ENCODE measurements around the gene ST3GAL3. TPM values are rescaled to one million over a fixed set of nuclear protein-coding genes. Genes with fewer than 3 reads are reported as not detected.

ST3GAL3 gene
- total RNA-seq, 1 experiment from 2014 or later: 8.6 TPM

GRCh38 chr1:43874716-43875115 is 167.4 kb downstream of the ST3GAL3 start:
- H3K4me1 Mint-ChIP-seq: no peaks in the 10 kb centered on the region
- H3K4me3 Mint-ChIP-seq: no peak overlapping the region
- POLR2A ChIA-PET: no interaction called here
- CTCF ChIA-PET: interaction anchor here (1.1 to 2.1 kb wide), 3 partner anchors 56 to 110 kb away, joined by 3 to 6 read pairs (median 6); no protein-coding TSS in a partner anchor
- H3K36me3 Mint-ChIP-seq: no peaks in the 10 kb centered on the region
- DNase-seq (ENCODE audit: low spot score) (no peak), ATAC-seq (no peak)
- H3K9me3 Mint-ChIP-seq: no peaks in the 10 kb centered on the region
- no peak overlapping the region for H3K27ac Mint-ChIP-seq
- TF ChIP-seq ZNF138 (CRISPR knock-in tag; conservative IDR thresholded peaks at IDR 0.05) (no peak), TP53 (CRISPR knock-in tag; IDR thresholded peaks at IDR 0.05) (no peak)
- TF ChIP-seq, protein P1, sequence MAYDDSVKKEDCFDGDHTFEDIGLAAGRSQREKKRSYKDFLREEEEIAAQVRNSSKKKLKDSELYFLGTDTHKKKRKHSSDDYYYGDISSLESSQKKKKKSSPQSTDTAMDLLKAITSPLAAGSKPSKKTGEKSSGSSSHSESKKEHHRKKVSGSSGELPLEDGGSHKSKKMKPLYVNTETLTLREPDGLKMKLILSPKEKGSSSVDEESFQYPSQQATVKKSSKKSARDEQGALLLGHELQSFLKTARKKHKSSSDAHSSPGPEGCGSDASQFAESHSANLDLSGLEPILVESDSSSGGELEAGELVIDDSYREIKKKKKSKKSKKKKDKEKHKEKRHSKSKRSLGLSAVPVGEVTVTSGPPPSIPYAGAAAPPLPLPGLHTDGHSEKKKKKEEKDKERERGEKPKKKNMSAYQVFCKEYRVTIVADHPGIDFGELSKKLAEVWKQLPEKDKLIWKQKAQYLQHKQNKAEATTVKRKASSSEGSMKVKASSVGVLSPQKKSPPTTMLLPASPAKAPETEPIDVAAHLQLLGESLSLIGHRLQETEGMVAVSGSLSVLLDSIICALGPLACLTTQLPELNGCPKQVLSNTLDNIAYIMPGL (CRISPR knock-in tag; IDR thresholded peaks at IDR 0.05): no peak
- TF ChIP-seq, protein P2, sequence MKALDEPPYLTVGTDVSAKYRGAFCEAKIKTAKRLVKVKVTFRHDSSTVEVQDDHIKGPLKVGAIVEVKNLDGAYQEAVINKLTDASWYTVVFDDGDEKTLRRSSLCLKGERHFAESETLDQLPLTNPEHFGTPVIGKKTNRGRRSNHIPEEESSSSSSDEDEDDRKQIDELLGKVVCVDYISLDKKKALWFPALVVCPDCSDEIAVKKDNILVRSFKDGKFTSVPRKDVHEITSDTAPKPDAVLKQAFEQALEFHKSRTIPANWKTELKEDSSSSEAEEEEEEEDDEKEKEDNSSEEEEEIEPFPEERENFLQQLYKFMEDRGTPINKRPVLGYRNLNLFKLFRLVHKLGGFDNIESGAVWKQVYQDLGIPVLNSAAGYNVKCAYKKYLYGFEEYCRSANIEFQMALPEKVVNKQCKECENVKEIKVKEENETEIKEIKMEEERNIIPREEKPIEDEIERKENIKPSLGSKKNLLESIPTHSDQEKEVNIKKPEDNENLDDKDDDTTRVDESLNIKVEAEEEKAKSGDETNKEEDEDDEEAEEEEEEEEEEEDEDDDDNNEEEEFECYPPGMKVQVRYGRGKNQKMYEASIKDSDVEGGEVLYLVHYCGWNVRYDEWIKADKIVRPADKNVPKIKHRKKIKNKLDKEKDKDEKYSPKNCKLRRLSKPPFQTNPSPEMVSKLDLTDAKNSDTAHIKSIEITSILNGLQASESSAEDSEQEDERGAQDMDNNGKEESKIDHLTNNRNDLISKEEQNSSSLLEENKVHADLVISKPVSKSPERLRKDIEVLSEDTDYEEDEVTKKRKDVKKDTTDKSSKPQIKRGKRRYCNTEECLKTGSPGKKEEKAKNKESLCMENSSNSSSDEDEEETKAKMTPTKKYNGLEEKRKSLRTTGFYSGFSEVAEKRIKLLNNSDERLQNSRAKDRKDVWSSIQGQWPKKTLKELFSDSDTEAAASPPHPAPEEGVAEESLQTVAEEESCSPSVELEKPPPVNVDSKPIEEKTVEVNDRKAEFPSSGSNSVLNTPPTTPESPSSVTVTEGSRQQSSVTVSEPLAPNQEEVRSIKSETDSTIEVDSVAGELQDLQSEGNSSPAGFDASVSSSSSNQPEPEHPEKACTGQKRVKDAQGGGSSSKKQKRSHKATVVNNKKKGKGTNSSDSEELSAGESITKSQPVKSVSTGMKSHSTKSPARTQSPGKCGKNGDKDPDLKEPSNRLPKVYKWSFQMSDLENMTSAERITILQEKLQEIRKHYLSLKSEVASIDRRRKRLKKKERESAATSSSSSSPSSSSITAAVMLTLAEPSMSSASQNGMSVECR (CRISPR knock-in tag; IDR thresholded peaks at IDR 0.05; ENCODE audit: borderline replicate concordance): no peak
- H3K27me3 Mint-ChIP-seq (ENCODE audit: low read depth): no peaks in the 10 kb centered on the region; the same call in none of the 2 replicates

- H3K36me3 Mint-ChIP-seq: no peaks in the 10 kb centered on the region
- POLR2A ChIA-PET: no interaction called here
- no peak for ATAC-seq
- H3K9me3 Mint-ChIP-seq: no peaks in the 10 kb centered on the region
- H3K27ac Mint-ChIP-seq: no peak overlapping the region
- H3K27me3 Mint-ChIP-seq (ENCODE audit: low read depth): no peaks in the 10 kb centered on the region; the same call in 1 of the 2 replicates
- no peak for DNase-seq (ENCODE audit: low spot score)
- H3K4me1 Mint-ChIP-seq: no peaks in the 10 kb centered on the region
- H3K4me3 Mint-ChIP-seq: no peak overlapping the region
- CTCF ChIA-PET: interaction anchor here (1.1 to 2.1 kb wide), 3 partner anchors 55 to 110 kb away, joined by 3 to 6 read pairs (median 6); no protein-coding TSS in a partner anchor
- TF ChIP-seq PREB (CRISPR knock-in tag; IDR thresholded peaks at IDR 0.05; ENCODE audit: borderline replicate concordance): no peak
- no peak for TF ChIP-seq E2F5 (CRISPR knock-in tag; IDR thresholded peaks at IDR 0.05)
- TF ChIP-seq FOXJ3 (CRISPR knock-in tag; IDR thresholded peaks at IDR 0.05; ENCODE audit: borderline replicate concordance): no peak
- no peak for TF ChIP-seq ZNF121 (CRISPR knock-in tag; IDR thresholded peaks at IDR 0.05)
- TF ChIP-seq, protein P3, sequence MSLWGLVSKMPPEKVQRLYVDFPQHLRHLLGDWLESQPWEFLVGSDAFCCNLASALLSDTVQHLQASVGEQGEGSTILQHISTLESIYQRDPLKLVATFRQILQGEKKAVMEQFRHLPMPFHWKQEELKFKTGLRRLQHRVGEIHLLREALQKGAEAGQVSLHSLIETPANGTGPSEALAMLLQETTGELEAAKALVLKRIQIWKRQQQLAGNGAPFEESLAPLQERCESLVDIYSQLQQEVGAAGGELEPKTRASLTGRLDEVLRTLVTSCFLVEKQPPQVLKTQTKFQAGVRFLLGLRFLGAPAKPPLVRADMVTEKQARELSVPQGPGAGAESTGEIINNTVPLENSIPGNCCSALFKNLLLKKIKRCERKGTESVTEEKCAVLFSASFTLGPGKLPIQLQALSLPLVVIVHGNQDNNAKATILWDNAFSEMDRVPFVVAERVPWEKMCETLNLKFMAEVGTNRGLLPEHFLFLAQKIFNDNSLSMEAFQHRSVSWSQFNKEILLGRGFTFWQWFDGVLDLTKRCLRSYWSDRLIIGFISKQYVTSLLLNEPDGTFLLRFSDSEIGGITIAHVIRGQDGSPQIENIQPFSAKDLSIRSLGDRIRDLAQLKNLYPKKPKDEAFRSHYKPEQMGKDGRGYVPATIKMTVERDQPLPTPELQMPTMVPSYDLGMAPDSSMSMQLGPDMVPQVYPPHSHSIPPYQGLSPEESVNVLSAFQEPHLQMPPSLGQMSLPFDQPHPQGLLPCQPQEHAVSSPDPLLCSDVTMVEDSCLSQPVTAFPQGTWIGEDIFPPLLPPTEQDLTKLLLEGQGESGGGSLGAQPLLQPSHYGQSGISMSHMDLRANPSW (CRISPR knock-in tag; conservative IDR thresholded peaks at IDR 0.05; ENCODE audit: low read depth): no peak
- no peak for TF ChIP-seq IRF2 (CRISPR knock-in tag; IDR thresholded peaks at IDR 0.05; ENCODE audit: borderline replicate concordance, low read depth)
- TF ChIP-seq PRRX2 (CRISPR knock-in tag; IDR thresholded peaks at IDR 0.05): no peak
- TF ChIP-seq CBFB (CRISPR knock-in tag; IDR thresholded peaks at IDR 0.05; ENCODE audit: low read depth): no peak
- no peak for TF ChIP-seq ZNF396 (CRISPR knock-in tag; IDR thresholded peaks at IDR 0.05; ENCODE audit: borderline replicate concordance)
- TF ChIP-seq SMAD3 (CRISPR knock-in tag; IDR thresholded peaks at IDR 0.05; ENCODE audit: borderline replicate concordance): no peak
- TF ChIP-seq, protein P4, sequence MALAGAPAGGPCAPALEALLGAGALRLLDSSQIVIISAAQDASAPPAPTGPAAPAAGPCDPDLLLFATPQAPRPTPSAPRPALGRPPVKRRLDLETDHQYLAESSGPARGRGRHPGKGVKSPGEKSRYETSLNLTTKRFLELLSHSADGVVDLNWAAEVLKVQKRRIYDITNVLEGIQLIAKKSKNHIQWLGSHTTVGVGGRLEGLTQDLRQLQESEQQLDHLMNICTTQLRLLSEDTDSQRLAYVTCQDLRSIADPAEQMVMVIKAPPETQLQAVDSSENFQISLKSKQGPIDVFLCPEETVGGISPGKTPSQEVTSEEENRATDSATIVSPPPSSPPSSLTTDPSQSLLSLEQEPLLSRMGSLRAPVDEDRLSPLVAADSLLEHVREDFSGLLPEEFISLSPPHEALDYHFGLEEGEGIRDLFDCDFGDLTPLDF (CRISPR knock-in tag; IDR thresholded peaks at IDR 0.05): no peak
- no peak for TF ChIP-seq SMAD4 (CRISPR knock-in tag; IDR thresholded peaks at IDR 0.05)
- no peak for TF ChIP-seq ATF1 (CRISPR knock-in tag; IDR thresholded peaks at IDR 0.05)
- no peak for TF ChIP-seq ZNF423 (CRISPR knock-in tag; IDR thresholded peaks at IDR 0.05)
- TF ChIP-seq ELF4 (CRISPR knock-in tag; IDR thresholded peaks at IDR 0.05; ENCODE audit: low read depth): no peak
- TF ChIP-seq MLX (CRISPR knock-in tag; IDR thresholded peaks at IDR 0.05): no peak
- TF ChIP-seq, protein P5, sequence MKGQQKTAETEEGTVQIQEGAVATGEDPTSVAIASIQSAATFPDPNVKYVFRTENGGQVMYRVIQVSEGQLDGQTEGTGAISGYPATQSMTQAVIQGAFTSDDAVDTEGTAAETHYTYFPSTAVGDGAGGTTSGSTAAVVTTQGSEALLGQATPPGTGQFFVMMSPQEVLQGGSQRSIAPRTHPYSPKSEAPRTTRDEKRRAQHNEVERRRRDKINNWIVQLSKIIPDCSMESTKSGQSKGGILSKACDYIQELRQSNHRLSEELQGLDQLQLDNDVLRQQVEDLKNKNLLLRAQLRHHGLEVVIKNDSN (CRISPR knock-in tag; IDR thresholded peaks at IDR 0.05): no peak
- TF ChIP-seq RORB (CRISPR knock-in tag; IDR thresholded peaks at IDR 0.05): no peak
Observed at GRCh38 chr1:43875331-43875730, 168.0 kb downstream of the ST3GAL3 start.

All from WTC11 (cell line).